22Rv1 (cell line): ENCODE measurements around the gene CBR1.

Experiments
- ZFX ChIP-seq: fragments of 450-650 bp; IDR thresholded peaks from 2 replicates; pipeline ENCODE4 v1.6.1; 2017; ENCODE audit warnings: antibody characterized with exemption, borderline replicate concordance
- TF ChIP-seq, protein P1 (sequence below): fragments of 450-650 bp; IDR thresholded peaks from 2 replicates; pipeline ENCODE4 v1.5.1; 2017; ENCODE audit warnings: mild to moderate bottlenecking

GRCh38 chr21:36023092-36023480 lies 46.7 kb upstream of the CBR1 start:
- TF ChIP-seq, protein P1, sequence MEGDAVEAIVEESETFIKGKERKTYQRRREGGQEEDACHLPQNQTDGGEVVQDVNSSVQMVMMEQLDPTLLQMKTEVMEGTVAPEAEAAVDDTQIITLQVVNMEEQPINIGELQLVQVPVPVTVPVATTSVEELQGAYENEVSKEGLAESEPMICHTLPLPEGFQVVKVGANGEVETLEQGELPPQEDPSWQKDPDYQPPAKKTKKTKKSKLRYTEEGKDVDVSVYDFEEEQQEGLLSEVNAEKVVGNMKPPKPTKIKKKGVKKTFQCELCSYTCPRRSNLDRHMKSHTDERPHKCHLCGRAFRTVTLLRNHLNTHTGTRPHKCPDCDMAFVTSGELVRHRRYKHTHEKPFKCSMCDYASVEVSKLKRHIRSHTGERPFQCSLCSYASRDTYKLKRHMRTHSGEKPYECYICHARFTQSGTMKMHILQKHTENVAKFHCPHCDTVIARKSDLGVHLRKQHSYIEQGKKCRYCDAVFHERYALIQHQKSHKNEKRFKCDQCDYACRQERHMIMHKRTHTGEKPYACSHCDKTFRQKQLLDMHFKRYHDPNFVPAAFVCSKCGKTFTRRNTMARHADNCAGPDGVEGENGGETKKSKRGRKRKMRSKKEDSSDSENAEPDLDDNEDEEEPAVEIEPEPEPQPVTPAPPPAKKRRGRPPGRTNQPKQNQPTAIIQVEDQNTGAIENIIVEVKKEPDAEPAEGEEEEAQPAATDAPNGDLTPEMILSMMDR = no peak
- TF ChIP-seq ZFX = no peak
